NCI-H1694 treated with DMSO at 0.1 percent for 48 hours (cell line): Measurements from ENCODE around the gene BCKDHA.
"Not testable (repeated sequence)": the region's sequence is repeated elsewhere in the genome, so short reads cannot be mapped to it uniquely, and the experiment has no call there.

Experiments used
- DNase-seq: peaks from one replicate; lab custom pipeline; 2025; lab: John Stamatoyannopoulos, UW

Gene BCKDHA

GRCh38 chr19:41426116-41426841 is 28.7 kb downstream of the BCKDHA start:
- DNase-seq: no peak

- peak; percentile 43 for DNase-seq
These were observed 29.5 kb downstream of the BCKDHA start, which contains the start of gene B3GNT8 for GRCh38 chr19:41426952-41427646. Gene B3GNT8, minus strand, starts transcription at chr19:41427374. Its CDS starts 596 bp downstream, at chr19:41426778.

- no peak for DNase-seq
These were observed 30.2 kb downstream of the BCKDHA start for GRCh38 chr19:41427647-41428480.

GRCh38 chr19:41428481-41428859 is 30.9 kb downstream of the BCKDHA start:
- no peak for DNase-seq

- no peak for DNase-seq
These were observed 33.3 kb downstream of the BCKDHA start for GRCh38 chr19:41430922-41431321.

- DNase-seq: no peak
These were observed 34.1 kb downstream of the BCKDHA start for GRCh38 chr19:41431426-41432386.

- no peak for DNase-seq
These were observed 35.6 kb downstream of the BCKDHA start for GRCh38 chr19:41433171-41433570.

- no peak for DNase-seq
These were observed 36.8 kb downstream of the BCKDHA start for GRCh38 chr19:41434450-41434849.

- DNase-seq: not testable (repeated sequence)
These were observed 37.8 kb downstream of the BCKDHA start for GRCh38 chr19:41435376-41435775.

- DNase-seq: no peak
These were observed 38.5 kb downstream of the BCKDHA start for GRCh38 chr19:41435936-41436673.

GRCh38 chr19:41436674-41436951 is 39.0 kb downstream of the BCKDHA start:
- no peak for DNase-seq

GRCh38 chr19:41437944-41438574 is 40.4 kb downstream of the BCKDHA start:
- no peak for DNase-seq

GRCh38 chr19:41439441-41440222 is 42.0 kb downstream of the BCKDHA start, which contains the start of gene DMAC2:
Gene DMAC2, minus strand, starts transcription at chr19:41439912. Its CDS starts 13 bp downstream, at chr19:41439899.
- DNase-seq: peak; percentile 98

- DNase-seq: no peak
These were observed 43.8 kb downstream of the BCKDHA start for GRCh38 chr19:41441321-41441945.

- no peak for DNase-seq
These were observed 45.1 kb downstream of the BCKDHA start, which contains the start of gene ERICH4 for GRCh38 chr19:41442473-41443355. Gene ERICH4, plus strand, starts transcription at chr19:41443156. Its CDS starts 14 bp downstream, at chr19:41443170.

- no peak for DNase-seq
These were observed 46.3 kb downstream of the BCKDHA start for GRCh38 chr19:41443813-41444455.

GRCh38 chr19:41445575-41445974 is 48.0 kb downstream of the BCKDHA start:
- no peak for DNase-seq
